DMS79 treated with DMSO at 0.1 percent for 48 hours (cell line): ENCODE data around the gene SORL1-AS1.
"Not testable (repeated sequence)": the region's sequence is repeated elsewhere in the genome, so short reads cannot be mapped to it uniquely, and the experiment has no call there.

Experiments
- DNase-seq: peaks from one replicate; lab custom pipeline; 2025; lab: John Stamatoyannopoulos, UW

The SORL1-AS1 gene

GRCh38 chr11:121426476-121427399 is 26.0 kb downstream of the SORL1-AS1 start:
- DNase-seq, result peak; percentile 19

GRCh38 chr11:121425828-121426227 is 26.9 kb downstream of the SORL1-AS1 start:
- no peak for DNase-seq

DNA sequence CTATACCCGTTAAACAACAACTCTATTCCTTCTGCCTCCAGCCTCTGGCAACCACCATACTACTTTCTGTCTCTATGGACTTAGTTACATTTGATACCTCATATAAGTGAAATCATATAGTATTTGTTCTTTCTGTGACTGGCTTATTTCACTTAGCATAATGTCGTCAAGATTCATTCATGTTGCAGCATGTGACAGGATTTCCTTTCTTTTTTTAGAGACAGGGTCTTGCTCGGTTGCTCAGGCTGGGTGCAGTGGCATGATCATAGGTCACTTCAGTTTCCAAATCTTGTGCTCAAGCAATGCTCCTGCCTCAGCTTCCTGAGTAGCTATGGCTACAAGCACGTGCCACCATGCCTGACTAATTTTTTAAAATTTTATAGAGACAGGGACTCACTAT is 30.1 kb downstream of the SORL1-AS1 start:
- no peak for DNase-seq

DNA sequence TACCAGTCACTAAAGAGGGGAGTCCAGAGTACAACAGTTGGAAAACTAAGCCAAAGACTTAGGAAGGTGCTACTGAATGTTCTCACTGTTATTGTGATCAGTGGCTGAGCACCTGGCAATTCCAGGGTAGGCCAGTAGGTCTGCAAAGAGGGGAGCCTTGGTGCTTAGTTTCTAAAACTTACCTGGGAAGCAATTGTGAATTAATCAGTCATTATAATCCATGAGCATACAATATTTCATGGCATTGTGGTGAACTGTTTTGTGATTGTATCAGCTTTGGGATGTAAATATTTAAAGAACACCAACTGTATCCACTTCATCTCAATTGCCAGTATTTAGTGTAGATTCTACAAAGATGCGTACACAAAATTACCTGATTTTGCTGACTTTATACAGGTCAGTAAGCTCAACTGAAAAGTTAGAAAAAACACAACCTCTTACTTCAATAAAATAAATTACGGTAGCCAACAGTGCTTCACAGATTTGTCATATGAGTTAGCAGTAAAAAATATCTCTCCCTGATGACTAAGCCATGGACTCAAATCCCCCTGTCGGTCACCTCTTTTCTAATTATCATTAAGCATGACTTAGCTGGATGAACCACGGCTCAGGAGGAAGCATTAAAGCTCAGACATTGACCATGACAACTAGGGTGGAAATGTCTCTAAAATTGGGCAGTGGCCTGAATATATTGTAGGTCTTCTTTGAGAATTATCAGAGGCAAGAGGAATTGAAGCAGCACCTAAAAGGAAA is 31.4 kb downstream of the SORL1-AS1 start:
- DNase-seq, result no peak

GRCh38 chr11:121420398-121420797 is 32.4 kb downstream of the SORL1-AS1 start:
- DNase-seq, result no peak

DNA sequence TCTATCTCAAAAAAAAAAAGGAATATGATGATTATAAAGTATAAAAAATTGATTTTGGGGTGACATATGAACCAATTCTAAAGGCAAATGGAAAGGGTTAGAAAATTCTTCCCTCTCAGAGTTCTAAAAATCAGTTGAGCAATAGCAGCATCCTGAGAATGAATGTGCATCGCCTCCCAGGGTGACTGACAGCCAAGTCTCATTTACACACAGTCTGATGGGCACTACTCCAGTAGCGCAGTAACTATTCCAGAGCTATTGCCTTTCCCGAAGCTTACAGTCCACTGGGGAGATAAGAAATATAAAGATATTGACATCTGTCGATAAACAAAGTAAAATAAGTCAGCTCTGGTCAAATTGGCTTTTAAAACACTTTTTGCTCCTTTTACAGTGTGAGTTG is 32.9 kb downstream of the SORL1-AS1 start:
- DNase-seq, result no peak

DNA sequence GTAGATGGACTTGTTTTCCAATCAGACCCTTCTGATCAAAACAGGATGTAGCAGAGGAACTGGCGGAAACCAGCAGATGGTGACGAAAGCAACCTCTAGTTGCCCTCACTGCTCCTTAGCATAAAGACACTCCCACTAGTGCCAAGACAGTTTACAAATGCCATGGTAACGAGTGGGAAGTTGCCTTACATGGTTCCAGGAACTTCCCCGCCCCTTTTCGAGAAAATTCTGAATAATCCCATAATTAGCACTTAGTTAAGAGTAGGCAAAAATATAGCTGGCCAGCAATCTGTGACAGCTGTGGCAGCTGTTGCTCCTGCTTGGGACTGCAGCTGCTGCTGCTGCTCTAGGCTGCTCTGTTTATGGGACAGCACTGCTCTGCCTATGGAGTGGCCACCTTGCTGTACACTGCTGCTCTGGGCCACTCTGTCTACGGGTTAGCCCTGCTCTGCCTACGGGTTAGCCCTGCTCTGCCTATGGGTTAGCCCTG is 34.1 kb downstream of the SORL1-AS1 start:
- DNase-seq, result no peak

DNA sequence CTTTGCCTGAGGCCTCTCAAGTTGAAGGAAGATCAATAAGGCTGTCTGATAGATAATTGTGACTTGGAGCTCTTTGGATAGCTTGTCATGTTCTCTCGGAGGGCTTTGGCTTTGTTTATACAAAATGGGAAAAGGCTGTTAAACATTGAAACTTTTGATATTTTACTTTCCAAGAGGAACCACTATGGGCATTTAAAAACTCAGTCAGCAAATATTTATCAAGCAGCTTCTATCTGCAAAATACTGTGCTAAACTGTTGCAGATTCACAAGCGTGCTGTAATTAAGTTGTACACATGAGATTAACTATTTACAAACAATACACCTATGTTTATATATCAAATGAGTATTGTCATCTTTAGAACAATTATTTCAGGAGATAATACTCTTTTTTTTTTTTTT is 35.2 kb downstream of the SORL1-AS1 start:
- no peak for DNase-seq

- peak; percentile 98 for DNase-seq
Observed at GRCh38 chr11:121417055-121417551, 35.7 kb downstream of the SORL1-AS1 start.

DNA sequence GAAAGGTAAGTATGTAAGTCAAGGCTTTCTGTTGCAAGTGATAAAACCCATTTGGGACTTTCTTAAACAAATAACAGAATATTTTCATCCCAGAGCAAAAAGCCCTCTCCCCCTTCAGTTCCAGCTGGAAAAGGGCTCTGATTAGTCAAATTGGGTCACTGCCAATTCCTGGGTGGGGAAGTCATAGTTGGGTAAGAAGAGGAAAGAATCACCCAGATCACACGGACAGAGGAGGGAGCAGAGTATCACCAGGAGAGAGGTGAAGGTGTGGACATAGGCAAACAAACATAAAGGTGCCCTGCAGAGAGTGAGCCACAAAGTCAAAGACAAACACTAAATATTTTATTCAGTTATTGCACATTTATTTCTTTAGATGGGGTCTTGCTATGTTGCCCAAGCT is 36.9 kb downstream of the SORL1-AS1 start:
- DNase-seq, result no peak

GRCh38 chr11:121414141-121414913 is 38.4 kb downstream of the SORL1-AS1 start:
- DNase-seq, result no peak

GRCh38 chr11:121412711-121413415 is 39.9 kb downstream of the SORL1-AS1 start:
- DNase-seq, result no peak

DNA sequence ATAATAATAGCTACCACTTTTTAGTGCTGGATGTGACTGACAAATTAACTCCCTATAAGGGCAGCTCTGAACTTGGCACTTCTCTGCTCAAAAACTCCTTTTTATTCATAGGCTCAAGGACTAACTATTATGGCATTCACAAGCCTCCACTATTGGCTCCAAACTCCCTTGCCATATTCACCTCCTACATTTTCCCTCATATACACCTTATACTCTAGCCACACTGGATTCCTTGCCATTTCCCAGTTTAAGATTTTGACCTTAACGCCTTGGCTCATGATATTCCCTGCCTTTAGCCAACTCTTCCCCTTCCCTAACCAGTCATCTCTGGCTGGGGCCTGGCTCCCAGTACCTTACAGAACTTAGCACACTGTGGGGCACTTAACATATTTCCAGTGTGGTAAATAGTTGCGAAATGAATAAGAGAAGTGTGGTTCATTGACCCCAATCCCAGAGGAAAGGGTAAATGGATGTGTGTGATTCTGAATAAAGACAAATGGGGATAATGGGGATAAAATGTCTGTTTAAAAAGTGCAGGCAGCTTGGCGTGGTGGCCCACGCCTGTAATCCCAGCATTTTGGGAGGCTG is 40.7 kb downstream of the SORL1-AS1 start:
- DNase-seq, result no peak

GRCh38 chr11:121411330-121411729 is 41.4 kb downstream of the SORL1-AS1 start:
- DNase-seq, result not testable (repeated sequence)

- DNase-seq, result not testable (repeated sequence)
Observed at GRCh38 chr11:121410041-121410440, 42.7 kb downstream of the SORL1-AS1 start.

DNA sequence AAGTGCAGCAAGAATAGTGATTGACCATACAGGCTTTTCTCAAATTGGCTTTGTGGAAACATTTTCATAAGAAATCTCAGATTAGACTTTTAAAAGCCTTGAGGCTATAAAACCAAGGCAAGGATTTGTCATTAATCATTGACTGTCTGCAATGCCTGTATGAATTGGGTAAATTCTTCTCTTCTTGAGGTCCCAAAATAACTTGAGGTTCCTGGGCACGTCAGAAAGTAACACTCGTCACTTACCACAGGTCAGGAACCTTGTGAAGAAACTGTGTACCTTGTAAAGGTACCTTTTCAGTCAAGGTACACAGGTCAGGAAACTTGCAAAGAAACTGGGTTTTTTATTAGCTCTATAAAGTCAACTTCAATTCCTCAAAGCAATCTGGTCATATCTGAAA is 43.9 kb downstream of the SORL1-AS1 start:
- no peak for DNase-seq

- DNase-seq, result no peak
Observed at GRCh38 chr11:121406291-121406690, 46.5 kb downstream of the SORL1-AS1 start.

GRCh38 chr11:121405646-121406045 is 47.1 kb downstream of the SORL1-AS1 start:
- no peak for DNase-seq

DNA sequence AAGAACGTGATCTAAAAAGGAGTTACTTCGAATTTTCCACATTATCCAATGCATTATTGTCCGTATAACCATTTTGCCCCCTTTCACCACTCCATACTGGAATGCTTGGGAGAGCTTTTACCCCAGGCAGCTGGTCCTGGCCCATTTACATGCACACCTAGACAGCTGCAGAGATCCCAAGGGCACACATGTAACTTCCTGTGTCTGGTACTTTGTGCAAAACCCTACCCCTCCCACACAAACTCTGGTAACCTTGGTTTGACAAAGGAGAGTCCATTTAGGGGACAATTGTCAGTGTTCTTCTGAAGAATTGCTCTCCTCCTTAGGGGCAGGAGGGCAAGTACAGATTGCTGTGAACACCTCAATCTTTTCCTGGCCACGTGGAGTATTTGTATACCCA is 58.0 kb downstream of the SORL1-AS1 start:
- DNase-seq, result no peak

DNA sequence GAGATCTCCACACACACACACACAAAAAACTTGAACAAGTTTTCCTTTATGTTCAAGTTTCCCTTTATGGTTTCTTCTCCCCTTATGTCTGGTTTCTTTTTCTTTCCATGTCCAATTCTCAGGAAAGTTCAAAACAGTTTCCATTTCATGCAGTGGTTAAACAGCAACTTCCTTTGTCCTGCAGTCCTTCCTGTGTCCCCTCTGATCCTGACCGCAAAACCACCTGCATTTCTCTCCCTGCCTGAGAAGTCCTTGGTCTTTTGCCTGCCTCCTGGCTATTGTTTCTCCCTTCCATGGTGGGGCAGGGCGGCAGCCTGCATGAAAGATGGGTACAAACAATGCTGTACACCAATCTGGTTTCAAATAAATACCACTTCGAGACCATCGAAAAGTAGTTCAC is 58.9 kb downstream of the SORL1-AS1 start:
- DNase-seq, result no peak

GRCh38 chr11:121391914-121392313 is 60.9 kb downstream of the SORL1-AS1 start:
- DNase-seq, result no peak
